ENCODE measurements around the gene RBM26.

The RBM26 gene

GRCh38 chr13:79295906-79296706, 109.9 kb downstream of the RBM26 start:
- H3K4me3 ChIP-seq (replicated peaks; ENCODE audit: low read depth, low read length): no peak overlapping the region
- no peak for TF ChIP-seq CTCF (IDR thresholded peaks at IDR 0.05; ENCODE audit: low read depth, low read length, missing control alignments)
- DNase-seq (ENCODE audit: extremely low read depth, low read depth): no peak

GRCh38 chr13:79290595-79291244, 115.3 kb downstream of the RBM26 start:
- DNase-seq (ENCODE audit: extremely low read depth, low read depth): no peak
- no peak for TF ChIP-seq CTCF (IDR thresholded peaks at IDR 0.05; ENCODE audit: low read depth, low read length, missing control alignments)
- no peak overlapping the region for H3K4me3 ChIP-seq (replicated peaks; ENCODE audit: low read depth, low read length)

- no peak overlapping the region for H3K4me3 ChIP-seq (replicated peaks; ENCODE audit: low read depth, low read length)
- TF ChIP-seq CTCF (IDR thresholded peaks at IDR 0.05; ENCODE audit: low read depth, low read length, missing control alignments): no peak
- no peak for DNase-seq (ENCODE audit: extremely low read depth, low read depth)
These were observed 116.5 kb downstream of the RBM26 start for GRCh38 chr13:79289571-79289970.

GRCh38 chr13:79287939-79288795, 117.9 kb downstream of the RBM26 start:
- no peak for TF ChIP-seq CTCF (IDR thresholded peaks at IDR 0.05; ENCODE audit: low read depth, low read length, missing control alignments)
- no peak overlapping the region for H3K4me3 ChIP-seq (replicated peaks; ENCODE audit: low read depth, low read length)
- DNase-seq (ENCODE audit: extremely low read depth, low read depth): no peak

- TF ChIP-seq CTCF (IDR thresholded peaks at IDR 0.05; ENCODE audit: low read depth, low read length, missing control alignments): no peak
- no peak overlapping the region for H3K4me3 ChIP-seq (replicated peaks; ENCODE audit: low read depth, low read length)
- DNase-seq (ENCODE audit: extremely low read depth, low read depth): no peak
These were observed 120.9 kb downstream of the RBM26 start for GRCh38 chr13:79285159-79285558.

GRCh38 chr13:79283742-79284141, 122.3 kb downstream of the RBM26 start:
- no peak for TF ChIP-seq CTCF (IDR thresholded peaks at IDR 0.05; ENCODE audit: low read depth, low read length, missing control alignments)
- no peak for DNase-seq (ENCODE audit: extremely low read depth, low read depth)
- H3K4me3 ChIP-seq (replicated peaks; ENCODE audit: low read depth, low read length): no peak overlapping the region

Measured in HFF-Myc (cell line).